IPS-11a (cell line): Measurements from ENCODE around the gene CDH4.

Source experiments
- H3K4me3 ChIP-seq: one replicate; pipeline ENCODE4 v1.5.1; 2013; ENCODE audit warnings: low read depth, low read length, control low read depth

The CDH4 gene

DNA sequence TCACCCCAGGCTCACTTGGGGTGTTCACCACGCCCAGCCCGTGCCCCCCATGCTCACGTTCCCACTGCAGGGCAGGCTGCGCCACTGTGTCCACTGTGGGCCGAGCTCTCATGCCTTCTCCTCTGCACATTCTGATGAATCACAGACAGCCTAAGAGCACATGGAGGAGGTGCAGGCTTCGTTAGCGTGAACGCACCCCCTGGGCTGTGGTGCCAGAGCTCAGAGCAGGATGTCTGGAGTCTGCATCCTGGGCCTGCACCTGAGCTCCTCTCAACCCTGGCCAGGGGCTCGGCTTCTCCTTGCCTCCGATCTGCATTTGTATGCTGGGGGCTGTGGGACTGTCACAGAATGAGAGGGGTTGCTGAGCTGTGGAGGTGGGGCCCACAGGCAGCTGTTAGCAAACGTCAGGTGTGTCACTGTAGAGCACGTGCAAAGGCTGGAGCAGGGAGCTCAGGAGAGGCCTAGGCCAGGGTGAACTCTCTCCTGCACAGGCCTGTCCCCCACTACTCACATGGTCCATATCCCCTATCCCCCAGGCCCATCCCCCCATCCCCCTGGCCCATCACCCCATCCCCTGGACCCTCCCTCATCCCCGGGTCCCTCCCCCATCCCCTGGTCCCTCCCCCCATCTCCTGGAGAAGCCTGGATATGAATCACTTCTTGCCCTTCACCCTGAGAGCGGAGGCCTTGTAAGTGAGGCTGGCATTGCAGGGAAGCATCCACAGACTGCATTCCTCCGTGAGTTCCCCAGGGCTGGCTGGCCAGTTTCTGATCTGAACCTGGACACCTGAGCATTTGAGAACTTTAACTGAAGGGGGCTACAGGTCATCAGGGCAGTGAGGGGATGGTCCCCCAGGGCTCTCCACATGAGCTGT, 504.1 kb downstream of the CDH4 start:
- no peak overlapping the region for H3K4me3 ChIP-seq

DNA sequence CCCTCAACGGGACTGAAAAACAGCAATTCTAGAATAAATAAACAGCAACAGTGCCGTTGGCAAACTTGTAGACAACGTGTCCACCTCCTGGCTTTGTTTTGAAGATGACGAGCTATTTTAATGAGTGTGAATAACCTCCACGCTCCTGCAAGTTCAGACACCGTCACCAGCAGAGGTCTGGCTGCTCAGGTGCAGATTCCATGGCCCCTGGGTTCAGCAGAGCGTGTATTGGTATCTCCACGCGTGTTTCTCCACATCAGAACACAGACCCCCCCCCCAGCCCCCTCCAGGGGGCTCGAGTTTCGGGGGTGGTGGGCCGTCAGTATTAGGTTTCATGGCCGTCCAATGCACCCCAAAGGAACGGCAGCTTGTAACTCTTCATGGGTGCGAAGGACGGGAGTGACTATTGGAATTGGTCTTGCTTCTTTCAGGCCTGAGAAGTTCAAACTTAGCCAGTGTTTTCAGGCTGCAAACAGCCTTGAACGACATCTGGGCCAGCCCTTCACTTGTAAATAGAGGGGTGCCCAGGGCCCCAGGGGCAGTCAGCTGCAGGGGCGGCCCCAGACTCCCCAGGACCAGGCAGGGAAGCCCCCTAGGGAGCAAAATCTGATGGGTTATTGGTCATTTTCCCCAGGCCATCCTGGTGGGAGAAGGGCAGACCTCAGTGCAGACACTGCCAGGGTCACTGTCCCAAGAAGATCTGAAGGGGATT, 505.1 kb downstream of the CDH4 start:
- no peak overlapping the region for H3K4me3 ChIP-seq

DNA sequence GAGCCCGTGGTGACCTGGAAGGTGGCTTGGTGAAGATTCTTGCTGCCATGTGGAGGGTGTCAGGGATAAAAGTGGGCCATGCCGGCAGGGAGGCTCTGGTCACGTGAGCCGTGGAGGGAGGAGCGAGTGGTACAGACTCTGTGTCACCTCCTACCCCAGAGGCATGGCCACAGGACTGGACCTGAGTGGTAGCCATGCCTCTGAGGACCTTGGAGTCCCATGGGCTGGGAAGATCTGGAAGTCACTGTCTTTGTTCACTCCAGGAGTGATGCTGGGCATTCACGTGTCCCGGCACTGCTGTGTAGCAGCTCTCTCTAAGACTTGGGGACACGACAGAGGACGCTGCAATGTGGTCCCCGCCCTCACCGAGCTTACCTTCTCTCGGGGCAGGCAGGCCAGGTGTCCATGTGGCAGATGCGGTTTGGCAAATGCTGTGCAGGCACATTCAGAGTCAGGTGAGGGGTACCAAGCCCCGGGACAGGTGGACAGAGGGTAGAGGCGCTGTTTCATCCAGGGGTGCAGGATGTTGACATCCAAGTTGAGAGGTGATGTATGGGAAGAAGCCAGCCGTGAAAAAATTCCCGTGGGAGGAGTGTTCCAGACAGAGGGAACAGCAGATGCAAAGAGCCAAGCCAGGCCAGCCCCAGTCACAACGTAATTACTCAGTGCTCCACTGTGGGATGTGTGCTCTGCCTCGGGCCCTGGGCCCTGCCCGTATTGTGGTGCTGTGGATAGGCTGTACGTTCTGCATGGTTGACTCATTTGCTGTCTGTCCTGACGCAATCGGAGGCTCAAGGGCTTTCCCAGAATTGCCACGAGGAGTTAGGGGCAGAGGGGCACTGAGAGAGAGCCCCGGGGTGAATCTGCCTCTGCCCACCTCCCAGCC, 505.9 kb downstream of the CDH4 start:
- no peak overlapping the region for H3K4me3 ChIP-seq

DNA sequence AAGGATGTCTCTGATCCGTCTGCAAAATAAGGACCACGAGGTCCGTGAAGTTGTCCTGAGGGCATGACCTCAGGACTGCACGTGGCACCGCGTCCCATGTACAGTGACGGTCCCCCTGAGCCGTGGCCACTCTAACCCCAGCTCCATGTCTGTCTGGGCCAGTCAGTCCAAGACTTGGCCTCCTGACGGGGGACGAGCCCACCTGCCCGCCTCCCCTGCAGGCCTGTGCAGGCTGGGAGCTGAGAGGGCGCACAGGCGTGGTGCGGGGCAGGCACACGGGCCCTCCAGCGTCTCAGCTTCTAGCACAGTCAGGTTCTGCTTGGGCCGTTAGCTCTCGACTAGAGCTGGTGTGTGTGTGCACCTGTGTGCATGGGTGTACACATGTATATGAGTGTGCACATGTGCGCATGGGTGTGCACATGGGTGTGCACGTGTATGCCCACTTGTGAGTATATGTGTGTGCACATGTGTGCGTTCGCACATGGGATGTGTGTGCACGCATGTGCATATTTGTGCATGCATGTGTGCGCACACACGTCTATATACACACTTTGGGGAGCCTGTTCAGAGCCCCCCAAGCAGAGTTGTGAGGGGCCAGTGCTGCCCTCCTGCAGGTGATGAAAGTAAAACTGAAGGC, 506.6 kb downstream of the CDH4 start:
- no peak overlapping the region for H3K4me3 ChIP-seq

DNA sequence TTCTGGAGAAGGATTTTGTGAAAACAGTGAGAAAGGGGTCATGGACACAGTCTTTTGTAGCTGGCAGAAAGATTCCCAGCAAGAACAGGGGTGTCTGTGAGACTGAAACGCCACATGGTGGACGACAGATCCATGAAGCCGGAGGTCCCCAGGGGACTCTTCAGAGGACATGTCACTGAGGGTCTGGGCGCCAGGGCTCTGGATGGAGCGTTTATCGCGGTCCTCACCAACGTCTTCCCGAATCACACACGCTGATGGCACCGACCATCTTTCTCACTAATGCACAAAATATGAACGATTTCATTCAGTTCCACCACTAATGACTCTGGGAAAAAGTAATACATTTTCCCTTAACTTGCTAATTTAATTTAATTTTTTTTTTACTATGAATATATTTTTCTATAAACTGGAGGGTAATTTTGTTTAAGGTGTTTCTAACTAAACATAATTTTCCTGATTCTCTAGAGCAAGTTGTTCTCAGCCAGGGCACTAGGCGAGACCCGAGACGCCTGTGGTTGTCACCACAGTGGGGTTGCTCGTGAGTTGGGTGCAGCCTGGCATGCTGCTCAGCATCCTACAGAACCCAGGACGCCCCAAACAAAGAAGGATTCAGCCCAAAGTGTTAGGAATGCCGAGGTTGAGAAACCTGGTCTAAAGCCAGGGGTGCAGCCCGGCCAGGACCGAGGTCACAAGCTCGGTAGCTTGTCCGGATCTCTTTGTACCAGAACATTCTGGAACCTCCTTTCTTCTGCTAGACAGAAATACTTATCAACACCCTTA, 507.4 kb downstream of the CDH4 start:
- no peak overlapping the region for H3K4me3 ChIP-seq

DNA sequence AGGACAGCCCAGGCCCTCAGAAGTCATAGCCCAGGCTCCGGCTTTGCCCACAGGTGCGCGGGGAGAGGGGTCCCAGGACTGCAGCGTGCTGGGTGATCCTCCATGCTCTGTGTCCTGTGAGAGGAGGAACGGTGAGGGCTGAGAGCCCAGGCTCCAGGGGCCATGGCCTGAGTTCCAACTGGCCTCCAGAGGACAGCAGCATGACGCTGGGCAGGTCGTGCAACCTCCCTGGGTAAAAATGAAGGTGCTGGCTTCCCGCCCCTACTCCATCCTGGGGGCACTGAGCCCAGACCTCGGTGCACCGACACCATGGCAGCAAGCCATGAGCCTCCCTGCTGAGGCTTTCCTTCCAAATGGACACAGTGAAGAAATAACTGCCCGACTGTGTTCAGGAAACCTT, 508.3 kb downstream of the CDH4 start:
- H3K4me3 ChIP-seq = no peak overlapping the region

DNA sequence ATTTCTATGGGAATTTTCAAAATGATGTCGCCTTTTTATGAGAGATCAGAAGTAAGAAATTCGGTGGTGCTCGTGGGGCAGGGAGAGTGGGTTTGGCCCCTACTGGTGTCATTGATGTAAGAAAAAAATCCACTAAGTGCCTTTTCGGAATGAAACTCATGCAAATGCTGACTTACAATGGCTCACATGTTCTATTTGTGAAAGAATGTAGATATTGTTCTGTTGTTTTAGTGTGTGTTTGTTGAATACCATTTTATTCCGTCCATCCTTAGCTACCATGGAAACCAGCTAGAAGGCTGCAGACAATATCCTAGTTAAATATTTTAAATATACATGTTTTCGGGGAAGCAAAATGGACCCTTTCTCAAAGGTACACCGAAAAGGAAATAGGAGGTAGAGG, 508.7 kb downstream of the CDH4 start:
- H3K4me3 ChIP-seq = no peak overlapping the region

DNA sequence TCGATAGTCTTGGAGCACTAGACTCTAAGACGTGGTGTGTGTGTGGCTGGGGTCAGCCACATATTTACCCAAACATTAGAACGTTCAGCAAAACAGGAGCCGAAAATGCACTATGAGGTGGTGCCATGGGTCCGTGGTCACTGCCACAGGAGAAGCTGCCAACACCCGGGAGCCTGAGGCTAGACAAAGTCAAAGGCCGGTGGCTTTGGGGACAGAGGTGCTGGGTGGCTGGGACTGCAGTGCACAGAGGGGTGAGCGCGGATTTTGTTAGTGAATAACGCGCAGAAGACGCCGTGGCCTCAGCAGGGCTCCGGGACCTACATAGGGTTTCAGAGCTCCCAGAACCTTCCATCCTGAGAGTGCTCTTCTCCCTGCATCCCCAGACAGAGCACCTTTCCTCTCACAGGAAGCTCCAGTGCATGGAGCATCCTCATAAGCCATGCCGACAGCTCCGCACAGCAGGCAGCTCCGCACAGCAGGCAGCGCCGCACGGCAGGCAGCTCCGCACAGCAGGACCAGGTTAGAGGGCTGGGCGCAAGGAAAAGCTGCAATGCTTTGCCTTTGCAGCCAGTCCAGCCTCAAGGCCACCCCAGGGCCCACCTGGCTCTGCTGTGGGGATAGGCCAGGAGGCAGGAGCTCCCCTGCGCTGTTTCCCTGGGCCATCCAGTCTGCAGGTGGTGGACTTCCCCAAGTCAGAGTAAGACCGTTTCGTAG, 509.5 kb downstream of the CDH4 start:
- no peak overlapping the region for H3K4me3 ChIP-seq

DNA sequence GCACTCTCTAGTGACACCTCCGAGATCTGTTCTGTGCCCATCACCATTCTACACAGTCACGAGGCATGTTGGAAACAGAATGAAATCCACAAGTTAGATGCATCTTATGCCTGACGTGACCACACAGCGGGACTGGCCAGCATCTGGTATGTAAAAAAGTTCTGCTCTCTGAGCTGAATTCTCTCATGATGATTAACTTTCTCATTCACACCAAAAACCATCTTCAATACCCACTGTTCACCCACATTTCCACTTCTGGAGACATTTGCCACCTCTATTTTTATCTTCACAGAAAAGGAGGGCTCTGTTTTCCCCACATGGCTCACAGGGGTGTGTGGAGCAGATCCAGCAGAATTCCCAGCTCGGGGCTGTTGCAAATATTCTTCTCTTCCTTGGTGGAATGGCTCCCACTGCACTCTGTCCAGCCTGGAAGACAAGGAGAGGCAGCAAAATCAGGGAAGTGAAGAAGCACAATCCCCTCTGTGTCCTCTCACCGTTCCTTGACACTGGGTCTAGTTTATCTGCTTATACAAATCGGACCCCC, 510.2 kb downstream of the CDH4 start:
- H3K4me3 ChIP-seq = no peak overlapping the region

DNA sequence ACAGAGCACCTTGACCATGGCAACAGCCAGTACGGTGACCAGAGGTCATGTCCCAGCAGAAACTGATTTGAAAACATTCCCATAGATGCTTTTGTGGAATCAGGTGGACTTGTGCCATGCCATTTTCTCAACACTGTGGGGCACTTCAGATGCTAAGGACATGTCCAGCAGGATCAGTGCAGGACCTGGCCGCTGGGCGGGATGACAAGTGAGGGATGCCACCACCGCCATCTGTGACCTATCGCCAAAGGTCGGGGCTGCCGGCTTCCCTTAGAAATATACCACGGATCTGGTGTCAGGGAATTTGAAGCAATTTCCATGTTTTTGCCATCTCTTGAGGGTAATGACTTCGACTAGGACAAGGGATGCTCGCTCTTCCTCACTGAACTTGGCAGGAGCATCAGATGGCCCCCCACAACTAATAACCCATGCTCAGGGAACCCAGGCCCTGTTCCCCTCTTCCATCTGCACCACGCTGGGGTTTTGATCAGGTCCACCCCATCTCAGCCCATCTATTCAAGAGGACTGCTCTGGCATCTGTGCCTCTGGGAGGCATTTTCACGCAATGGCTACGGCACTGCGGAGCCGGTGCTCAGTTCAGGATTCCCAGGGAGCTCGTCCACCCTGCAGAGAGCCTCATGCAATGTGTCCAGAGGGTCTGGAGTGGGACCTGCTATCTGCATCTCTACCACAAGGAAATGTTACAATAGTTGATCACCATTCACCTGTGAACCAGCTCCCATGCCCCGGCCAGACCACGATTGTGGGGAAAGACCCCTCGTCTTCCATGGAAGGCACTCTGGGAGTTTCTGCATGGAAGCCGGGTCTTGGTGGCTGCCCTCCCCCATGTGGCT, 511.1 kb downstream of the CDH4 start:
- no peak overlapping the region for H3K4me3 ChIP-seq

DNA sequence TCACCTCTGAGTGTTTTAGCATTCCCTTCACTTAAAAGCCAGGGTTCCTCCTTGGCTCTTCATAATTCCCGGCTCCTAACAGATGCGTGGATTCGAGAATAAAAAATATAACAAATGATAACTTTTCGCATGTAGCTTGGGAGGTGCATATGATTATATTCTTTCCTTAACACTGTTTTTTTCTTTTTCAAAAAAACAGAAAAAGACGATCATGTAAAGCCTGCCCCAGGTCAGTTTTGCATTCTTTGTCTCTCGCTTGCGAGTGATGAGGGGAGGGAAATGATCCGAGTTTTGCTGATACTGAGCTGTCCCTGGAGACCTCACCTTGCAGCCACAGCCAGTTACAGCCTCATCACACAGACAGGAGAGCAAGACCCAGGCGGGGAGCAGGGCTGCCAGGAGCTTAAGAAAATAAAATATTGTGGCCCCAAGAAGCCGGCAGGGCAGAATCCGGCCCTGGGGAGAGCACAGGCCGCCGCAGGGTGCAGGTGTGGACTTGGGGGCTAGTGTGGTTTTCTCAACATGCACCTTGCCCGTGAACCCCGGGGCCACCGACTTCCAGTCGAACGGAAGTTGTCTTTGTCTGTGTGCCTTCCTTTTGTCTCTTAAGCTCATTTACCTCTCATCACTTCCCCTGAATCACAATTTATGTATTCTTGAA, 511.8 kb downstream of the CDH4 start:
- H3K4me3 ChIP-seq = no peak overlapping the region

DNA sequence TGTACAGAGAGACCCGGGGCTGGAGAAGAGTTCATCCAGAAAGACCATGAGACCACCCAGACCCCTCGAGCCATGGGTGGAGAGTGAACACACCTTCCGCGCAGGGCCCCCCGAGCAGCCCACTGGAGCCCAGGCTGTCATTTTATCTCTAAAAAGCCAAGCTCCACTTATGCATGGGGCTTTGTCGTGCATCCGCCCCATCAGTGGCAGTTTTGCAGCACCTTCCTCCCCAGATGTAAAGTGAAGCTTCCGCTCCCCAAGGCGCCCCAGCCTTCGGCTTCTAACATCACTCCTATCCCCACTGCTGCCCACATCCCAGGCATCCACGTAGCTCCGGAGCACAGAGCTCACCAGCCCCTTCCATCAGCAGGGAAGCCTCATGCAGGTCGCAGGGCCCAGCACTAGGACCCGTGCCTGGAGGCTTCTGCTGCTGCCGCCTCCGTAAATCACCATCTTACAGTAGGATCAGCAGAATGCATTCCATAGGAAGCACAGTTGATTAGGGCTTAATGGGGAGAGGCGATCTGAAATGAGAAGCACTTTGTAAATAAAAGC, 512.5 kb downstream of the CDH4 start:
- H3K4me3 ChIP-seq = no peak overlapping the region

DNA sequence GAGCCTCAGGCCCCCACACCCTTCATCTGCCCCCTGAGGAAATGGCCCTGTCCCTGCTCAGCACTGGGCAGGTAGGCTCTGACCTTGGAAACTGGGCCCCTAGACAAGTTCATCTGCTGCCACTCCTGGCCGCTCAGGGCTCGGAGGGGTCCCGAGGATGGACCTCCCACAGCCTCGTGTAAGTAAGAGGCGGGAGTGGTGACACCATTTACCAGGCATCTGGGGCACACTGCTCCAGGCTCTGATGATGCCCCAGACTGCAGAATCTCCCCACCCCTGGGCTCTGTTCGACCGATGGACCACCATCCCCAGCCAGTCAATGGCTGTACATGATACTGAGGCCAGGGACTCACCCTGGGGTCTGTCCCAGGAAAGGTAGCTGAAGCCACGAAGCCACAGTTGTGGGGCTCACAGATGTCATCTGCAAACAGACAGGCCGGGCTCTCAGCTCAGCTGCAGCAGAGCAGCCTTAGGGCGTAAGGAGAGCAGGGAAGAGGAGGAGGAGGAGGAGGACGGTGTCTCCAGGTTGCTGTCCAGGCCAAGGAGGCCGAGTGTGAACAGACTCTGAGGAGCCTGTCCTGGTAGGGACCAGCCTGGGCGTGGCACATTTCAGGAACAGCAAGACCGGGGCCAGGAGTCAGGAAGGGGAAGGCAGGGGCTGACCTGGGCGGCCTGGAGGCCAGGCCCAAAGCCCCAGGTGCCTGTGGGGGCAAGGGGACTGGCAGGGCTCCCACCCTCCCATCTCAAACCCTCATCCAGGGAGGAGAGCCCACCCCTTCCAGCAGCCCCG, 513.2 kb downstream of the CDH4 start:
- H3K4me3 ChIP-seq = no peak overlapping the region

DNA sequence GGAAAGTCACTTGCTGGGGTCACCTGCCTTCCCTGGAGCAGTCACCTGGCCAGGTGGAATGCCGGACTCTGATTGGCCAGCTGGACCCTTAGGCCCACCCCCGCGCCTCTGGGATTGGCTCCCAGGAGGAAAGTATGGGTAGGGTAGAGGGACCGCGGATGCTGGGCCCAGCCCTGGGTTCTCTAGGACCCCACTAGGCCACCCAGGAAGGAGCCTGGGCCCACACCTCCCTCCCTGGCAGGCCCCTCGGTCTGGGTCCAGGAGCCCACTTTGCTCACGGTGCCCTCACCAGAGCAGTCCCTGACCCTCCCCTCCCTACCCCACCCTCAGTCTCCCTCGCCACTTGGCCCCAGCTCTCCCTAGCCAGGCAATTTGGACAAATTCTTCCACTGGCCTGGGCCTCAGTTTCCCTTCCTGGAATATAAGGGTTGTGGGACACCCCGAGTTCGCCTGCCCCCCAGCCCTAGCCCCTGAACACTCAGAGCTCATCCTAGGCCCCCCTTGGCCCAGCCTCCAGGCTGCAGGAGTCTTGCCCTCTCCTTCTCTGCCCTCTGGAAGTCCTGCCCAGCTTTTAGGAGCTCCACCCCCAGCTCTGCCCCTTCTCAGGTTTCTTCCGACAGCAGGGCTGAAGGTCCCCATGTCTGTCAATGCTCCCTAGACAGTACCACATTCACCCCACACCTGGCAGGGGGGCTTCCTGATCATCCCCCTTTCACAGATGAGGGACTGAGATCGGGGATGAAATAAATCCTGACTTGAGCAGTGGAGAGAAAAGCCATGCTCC, 514.0 kb downstream of the CDH4 start:
- H3K4me3 ChIP-seq = no peak overlapping the region

DNA sequence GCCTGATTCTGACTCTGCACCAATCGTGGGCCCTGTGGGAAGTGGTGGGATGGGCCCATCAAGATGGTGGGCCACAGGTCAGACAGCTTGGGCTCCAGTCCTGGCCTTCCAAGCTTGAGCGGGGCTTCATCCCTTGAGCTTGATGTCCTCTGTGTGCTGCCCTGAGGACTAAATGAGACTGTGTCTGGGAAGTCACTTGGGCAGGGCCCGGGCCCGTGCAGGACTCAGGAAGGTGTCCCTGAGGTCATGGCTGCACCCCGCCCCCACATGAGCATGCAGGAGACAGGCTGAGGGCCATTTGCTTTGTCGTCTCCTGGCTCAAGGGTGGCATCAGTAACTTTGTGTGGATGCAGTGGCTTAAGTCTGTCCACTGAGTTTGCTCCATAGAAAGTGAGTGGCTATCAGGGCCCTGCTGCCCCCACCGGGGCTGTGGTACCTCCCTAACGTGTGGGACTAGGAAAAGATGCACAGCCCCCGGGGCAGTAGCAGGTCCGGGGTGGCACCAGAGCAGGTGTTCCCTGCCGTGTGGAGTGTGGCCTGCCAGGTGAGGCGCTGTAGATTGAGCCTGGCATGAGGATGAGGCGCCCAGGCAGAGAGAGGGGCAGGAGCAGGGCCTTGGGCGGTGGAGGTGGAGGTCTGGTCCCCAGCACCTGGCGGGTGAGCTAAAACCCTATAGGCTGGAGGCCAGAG, 515.0 kb downstream of the CDH4 start:
- no peak overlapping the region for H3K4me3 ChIP-seq
